GM21737 (cell line): ENCODE measurements around the gene MTA1.

Source experiments
- ATAC-seq: cut with Tn5 transposase; IDR thresholded peaks from one replicate; pipeline ENCODE4 v1.9.1; 2021; ENCODE audit warnings: mild to moderate bottlenecking, moderate library complexity; ENCODE audit not compliant: unreplicated experiment

MTA1 gene

GRCh38 chr14:105440554-105440900 is 20.9 kb downstream of the MTA1 start:
- no peak for ATAC-seq

- no peak for ATAC-seq
Measured at GRCh38 chr14:105440992-105441391, 21.4 kb downstream of the MTA1 start.

DNA sequence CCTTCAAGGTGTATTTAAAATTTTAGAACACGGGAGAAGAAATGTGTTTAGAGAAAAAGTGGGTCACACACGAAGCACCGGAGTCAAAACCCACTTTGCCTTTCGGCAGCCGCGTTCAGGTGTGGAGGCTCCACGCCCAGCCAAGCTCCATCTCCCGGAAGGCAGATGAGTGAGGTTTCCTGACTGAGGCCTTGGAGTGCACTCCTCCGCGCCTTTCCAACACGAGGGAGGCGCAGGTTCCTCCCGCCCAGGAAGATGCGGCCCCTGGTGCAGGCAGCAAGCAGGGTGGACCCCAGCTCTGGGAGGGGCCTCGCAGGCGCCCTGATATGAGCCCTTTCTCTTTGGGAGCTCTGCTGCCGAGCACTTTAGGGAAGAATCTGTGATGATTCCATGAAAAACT is 22.5 kb downstream of the MTA1 start:
- no peak for ATAC-seq

- ATAC-seq: no peak
Measured at GRCh38 chr14:105442834-105443233, 23.2 kb downstream of the MTA1 start.

DNA sequence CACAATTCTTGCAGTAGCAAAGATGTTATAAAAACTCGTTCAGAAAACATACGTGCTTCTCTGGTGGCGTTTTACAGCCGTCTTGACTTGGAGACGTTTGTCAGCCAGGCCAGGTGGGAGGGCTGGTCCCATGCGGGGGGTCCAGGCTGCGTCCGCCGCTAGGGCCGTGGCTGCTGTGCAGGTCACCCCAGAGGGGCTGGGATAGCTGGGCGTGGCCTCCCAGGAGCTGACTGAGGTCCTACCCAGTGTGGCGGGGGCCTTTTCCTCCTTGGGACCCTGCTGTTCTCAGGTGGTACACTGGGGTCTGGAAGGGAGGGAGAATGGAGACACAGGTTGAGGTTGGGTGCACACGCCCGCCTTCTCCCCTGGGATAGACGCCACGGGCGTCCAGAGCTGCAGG is 25.2 kb downstream of the MTA1 start:
- no peak for ATAC-seq

DNA sequence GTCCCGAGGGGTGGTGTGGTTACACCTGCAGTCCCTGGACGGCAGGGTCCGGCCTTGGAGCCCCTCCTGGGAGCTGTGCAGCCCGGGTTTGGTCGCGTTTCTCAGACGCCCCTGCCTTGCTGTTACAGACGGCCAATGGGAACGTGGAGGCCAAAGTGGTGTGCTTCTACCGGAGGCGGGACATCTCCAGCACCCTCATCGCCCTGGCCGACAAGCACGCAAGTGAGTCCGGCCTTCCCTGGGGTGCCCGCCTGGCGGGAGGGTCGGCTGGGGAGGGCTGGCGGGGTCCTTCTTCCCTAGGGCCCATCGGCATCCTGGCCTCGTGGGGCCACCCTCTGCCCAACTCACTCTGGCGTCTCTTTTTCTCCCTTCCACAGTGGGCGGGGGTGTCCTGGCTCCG is 25.7 kb downstream of the MTA1 start:
- no peak for ATAC-seq

DNA sequence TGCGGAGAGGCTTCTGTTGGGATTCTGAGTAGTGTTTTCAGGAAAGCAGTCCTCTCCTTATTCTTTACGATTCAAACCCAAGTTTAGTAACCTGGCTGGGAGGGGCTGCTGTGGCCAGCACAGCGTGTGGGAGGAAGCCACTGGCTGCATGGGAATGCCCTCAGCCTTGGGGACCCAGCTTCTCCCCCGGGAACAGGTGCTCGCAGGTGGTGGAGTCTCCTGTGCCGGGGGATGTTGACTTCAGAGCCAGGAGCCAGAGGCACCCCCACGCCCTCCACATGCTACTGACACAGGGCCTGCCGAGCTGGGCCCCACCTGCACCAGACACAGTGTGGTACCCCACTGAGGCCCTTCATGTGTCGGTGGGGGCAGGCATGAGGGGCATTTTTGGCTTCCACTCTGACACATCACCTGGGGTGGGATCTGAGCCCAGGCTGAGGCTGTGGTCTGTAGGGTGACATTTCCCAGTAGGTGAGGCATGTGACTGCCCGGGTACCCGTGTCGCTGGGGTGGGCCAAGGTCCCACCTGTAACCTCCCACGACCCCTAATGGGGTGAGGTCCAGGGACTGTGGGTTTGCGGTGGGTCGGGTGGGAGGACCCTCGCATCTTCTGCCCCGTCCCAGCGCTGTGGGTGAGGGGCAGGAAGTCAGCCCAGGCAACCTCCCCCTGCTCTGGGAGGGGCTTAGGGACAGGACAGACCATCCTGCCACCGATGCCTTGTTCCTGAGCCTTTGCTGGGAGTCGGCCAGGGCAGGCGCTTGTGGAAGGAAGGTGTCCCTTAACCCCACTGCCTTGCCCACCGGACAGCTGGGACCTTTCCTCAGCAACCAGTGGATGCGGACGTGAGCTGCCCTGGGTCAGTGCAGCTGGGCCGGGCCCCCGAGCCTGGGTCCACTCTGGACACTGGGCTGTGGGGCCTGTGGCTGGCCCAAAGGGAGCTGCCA is 26.5 kb downstream of the MTA1 start:
- ATAC-seq: no peak

GRCh38 chr14:105446971-105447370 is 27.3 kb downstream of the MTA1 start:
- ATAC-seq: no peak

DNA sequence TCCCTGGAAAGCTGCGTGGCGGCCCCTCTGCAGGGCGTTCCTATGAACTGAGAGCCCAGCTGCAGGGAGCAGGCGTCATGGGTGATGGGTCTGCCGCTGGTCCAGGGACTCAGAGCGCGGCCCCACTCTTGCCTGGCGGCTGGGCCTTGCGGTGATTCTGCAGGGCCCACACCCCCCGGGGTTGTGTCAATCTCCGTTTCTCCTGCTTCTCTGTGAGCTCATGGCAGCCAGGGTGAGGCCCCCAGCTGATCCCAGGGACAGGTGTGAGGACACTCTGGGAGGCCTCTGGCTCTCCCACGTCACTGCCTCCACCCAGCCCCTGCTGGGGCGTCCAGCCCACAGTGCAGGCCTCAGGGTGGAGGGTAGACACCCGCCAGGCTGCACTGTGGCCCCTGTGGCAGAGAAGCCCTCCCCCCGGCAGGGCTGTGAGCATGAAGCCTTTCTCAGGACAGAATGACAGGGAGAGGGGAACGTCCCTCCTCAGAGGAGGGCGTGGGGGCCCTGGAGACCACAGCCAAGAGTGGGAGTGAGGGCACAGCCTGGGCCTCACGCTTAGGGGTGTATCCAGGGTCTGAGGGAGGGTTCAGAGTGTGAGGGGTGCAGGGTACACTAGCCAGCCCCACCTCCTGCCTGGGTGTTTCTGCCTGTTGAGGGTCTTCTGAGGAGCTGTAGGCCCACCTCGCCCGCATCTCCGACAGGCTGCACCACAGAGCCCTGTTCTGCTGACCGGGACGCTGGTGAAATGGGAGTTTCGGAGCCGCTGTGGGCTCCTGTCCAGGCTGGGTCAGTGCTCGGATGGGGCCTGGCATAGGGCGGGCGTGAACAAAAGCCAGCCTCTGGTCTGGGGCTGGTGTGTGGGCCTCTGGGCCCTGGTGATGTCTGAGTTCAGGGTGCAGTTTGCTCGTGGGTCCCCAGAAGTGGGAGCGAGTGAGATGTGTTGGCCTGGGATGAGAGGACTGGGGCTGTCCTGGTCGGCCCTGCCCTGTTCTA is 28.3 kb downstream of the MTA1 start:
- no peak for ATAC-seq

DNA sequence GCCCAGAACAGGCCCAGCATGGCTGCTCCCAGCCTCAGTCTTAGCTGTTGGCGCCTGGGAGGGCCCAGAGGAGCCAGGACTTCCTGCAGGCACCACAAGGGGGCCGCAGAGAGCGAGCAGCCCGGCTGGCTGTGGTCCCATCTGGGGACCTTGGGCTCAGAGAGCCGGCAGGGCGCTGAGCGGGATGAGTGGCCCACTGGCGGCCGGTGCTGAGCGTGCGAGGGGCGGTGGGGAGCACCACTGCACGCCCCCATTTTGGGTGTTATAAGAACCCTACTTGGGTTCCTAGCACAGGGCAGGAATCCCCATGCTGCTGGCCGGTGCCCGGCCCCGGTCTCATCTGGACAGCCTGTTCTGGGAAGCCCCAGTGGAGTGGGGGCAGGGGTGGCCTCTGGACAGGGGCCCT is 29.1 kb downstream of the MTA1 start:
- no peak for ATAC-seq

- ATAC-seq: no peak
Measured at GRCh38 chr14:105449276-105450122, 29.9 kb downstream of the MTA1 start.

GRCh38 chr14:105450123-105450505 is 30.5 kb downstream of the MTA1 start:
- ATAC-seq: no peak

GRCh38 chr14:105450864-105451720 is 31.5 kb downstream of the MTA1 start:
- no peak for ATAC-seq

GRCh38 chr14:105452963-105453362 is 33.3 kb downstream of the MTA1 start:
- no peak for ATAC-seq

DNA sequence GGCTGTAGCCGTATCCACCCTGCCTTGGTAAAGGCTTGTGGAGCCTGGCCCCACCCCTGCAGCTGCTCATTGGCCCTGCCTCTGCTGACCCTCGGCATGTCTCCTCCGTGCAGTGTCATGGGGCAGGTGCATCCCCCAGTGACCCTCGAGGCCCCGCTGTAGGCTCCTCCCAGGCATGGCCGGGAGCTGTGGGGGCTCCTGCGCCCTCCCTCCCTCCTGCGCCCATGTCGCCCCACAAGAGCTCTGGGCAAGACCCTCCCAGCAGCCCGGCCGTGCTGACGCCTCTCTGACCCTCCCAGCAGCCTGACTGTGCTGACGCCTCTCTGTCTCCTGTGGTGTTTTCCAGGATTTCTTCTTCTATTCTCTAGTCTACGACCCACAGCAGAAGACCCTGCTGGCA is 34.2 kb downstream of the MTA1 start:
- no peak for ATAC-seq

DNA sequence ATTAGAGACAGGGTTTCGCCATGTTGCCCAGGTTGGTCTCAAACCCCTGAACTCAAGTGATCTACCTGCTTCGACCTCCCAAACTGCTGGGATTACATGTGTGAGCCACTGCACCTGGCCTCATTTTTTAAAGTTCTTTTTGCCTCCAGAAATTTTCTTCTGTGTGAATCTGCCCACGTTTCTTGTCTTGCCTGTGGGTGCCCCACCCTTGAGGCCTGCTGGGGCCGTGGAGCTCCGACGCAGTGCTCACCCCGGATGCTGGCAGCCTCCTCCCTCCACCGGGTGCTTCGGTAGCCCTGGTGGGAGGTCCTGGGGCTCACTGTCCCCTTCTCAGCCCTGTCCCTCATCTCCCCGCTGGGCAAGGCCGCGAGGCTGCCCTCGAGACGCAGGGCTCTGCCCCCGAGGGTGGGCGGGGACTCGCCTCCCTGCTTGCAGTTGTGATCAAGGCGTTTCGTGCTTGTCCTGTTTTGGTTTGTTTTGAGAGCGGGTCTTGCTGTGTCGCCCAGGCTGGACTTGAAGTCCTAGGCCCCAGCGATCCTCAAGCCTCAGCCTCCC is 35.5 kb downstream of the MTA1 start:
- no peak for ATAC-seq

GRCh38 chr14:105455766-105456660 is 36.4 kb downstream of the MTA1 start:
- ATAC-seq: no peak

GRCh38 chr14:105456736-105457617 is 37.4 kb downstream of the MTA1 start:
- no peak for ATAC-seq
